Right atrium auricular region (tissue), 2 donors: ENCODE data around the gene PLSCR2. TPM values are rescaled to one million over a fixed set of nuclear protein-coding genes. Genes with fewer than 3 reads are reported as not detected.
"Not testable (repeated sequence)": the region's sequence is repeated elsewhere in the genome, so short reads cannot be mapped to it uniquely, and the experiment has no call there.

ENCODE experiments used
- DNase-seq: peaks from one replicate; pipeline ENCODE4 v3.0.0-alpha.2; 2019; ENCODE audit warnings: low spot score
- H3K27ac ChIP-seq, 2 donors: fragments of 200-600 bp; sonication (generic); 1 replicate in 1 of 2; 2 replicates in 1 of 2; pipeline ENCODE4 v1.5.1; 2016 to 2019
- H3K27me3 ChIP-seq, 2 donors: fragments of 200-600 bp; sonication (generic); one replicate each; pipeline versions ENCODE4 v1.5.1 to v1.6.0; 2017 to 2019
- H3K36me3 ChIP-seq: fragments of 200-600 bp; sonication (generic); one replicate; pipeline ENCODE4 v1.5.1; 2016
- H3K4me1 ChIP-seq, 2 donors: fragments of 200-600 bp; sonication (generic); one replicate each; pipeline versions ENCODE4 v1.5.1 to v1.6.0; 2017 to 2019
- H3K4me3 ChIP-seq, 2 donors: fragments of 200-600 bp; sonication (generic); 1 replicate in 1 of 2; 2 replicates in 1 of 2; pipeline ENCODE4 v1.5.1; 2017 to 2019; ENCODE audit warnings: mild to moderate bottlenecking in 1 of 2, moderate library complexity in 1 of 2
- H3K9me3 ChIP-seq, 2 donors: fragments of 200-600 bp; sonication (generic); one replicate each; pipeline ENCODE4 v1.5.1; 2019
- CTCF ChIP-seq, 2 donors: fragments of 200-600 bp; sonication (generic); IDR thresholded peaks; one replicate each; pipeline ENCODE4 v1.5.1; 2019; ENCODE audit warnings: antibody characterized with exemption in 2 of 2
- total RNA-seq, 2 donors: library from RNA; depleted of rRNA; stranded (reverse); fragments of >200 nt; gene quantifications; one replicate each; pipeline ENCODE4 v1.1.0, GENCODE V29; 2016

Gene PLSCR2
- total RNA-seq, 2 donors from 2014 or later = not detected

GRCh38 chr3:146449613-146450012 lies 19.7 kb downstream of the PLSCR2 start:
- Histone ChIP-seq H3K27me3 (no peaks in the 10 kb centered on the region), H3K36me3 (no peaks in the 10 kb centered on the region), H3K4me1 (no peaks in the 10 kb centered on the region), H3K27ac (no peak overlapping the region), H3K4me3 (no peak overlapping the region), H3K9me3 (peaks cover 0 to 4% of the 10 kb centered on the region in 2 donors)
- no peak for TF ChIP-seq CTCF (IDR thresholded peaks at IDR 0.05)
- DNase-seq = no peak

GRCh38 chr3:146449076-146449475 lies 20.3 kb downstream of the PLSCR2 start:
- Histone ChIP-seq H3K27ac (no peak overlapping the region), H3K36me3 (no peaks in the 10 kb centered on the region)
- TF ChIP-seq CTCF (IDR thresholded peaks at IDR 0.05) = no peak

GRCh38 chr3:146446026-146446425 lies 23.3 kb downstream of the PLSCR2 start:
- H3K27me3 ChIP-seq = no peaks in the 10 kb centered on the region
- no peak overlapping the region for H3K27ac ChIP-seq
- peaks cover 0 to 4% of the 10 kb centered on the region in 2 donors for H3K9me3 ChIP-seq
- no peaks in the 10 kb centered on the region for H3K36me3 ChIP-seq
- no peak for DNase-seq
- TF ChIP-seq CTCF (IDR thresholded peaks at IDR 0.05) = no peak
- no peaks in the 10 kb centered on the region for H3K4me1 ChIP-seq
- no peak overlapping the region for H3K4me3 ChIP-seq

More at GRCh38 chr3:146449076-146449475, 20.3 kb downstream of the PLSCR2 start:
- Histone ChIP-seq H3K9me3 (peaks cover 0 to 4% of the 10 kb centered on the region in 2 donors), H3K27me3 (no peaks in the 10 kb centered on the region), H3K4me3 (no peak overlapping the region), H3K4me1 (no peaks in the 10 kb centered on the region)
- no peak for DNase-seq

- H3K4me1 ChIP-seq, H3K4me3 ChIP-seq, H3K36me3 ChIP-seq, H3K27me3 ChIP-seq, H3K27ac ChIP-seq, H3K9me3 ChIP-seq, DNase-seq: not testable (repeated sequence)
Observed at GRCh38 chr3:146440310-146440709, 29.1 kb downstream of the PLSCR2 start.

GRCh38 chr3:146432066-146432465 lies 37.3 kb downstream of the PLSCR2 start:
- H3K4me3 ChIP-seq = no peak overlapping the region
- H3K4me1 ChIP-seq = no peaks in the 10 kb centered on the region
- H3K27ac ChIP-seq = no peak overlapping the region
- no peaks in the 10 kb centered on the region for H3K36me3 ChIP-seq
- no peaks in the 10 kb centered on the region for H3K27me3 ChIP-seq
- TF ChIP-seq CTCF (IDR thresholded peaks at IDR 0.05) = no peak
- DNase-seq = no peak
- peaks cover 0 to 7% of the 10 kb centered on the region in 2 donors for H3K9me3 ChIP-seq

- peaks cover 0 to 7% of the 10 kb centered on the region in 2 donors for H3K9me3 ChIP-seq
- no peaks in the 10 kb centered on the region for H3K4me1 ChIP-seq
- H3K27me3 ChIP-seq = no peaks in the 10 kb centered on the region
- no peak overlapping the region for H3K27ac ChIP-seq
- no peaks in the 10 kb centered on the region for H3K36me3 ChIP-seq
- no peak for DNase-seq
- H3K4me3 ChIP-seq = no peak overlapping the region
- no peak for TF ChIP-seq CTCF (IDR thresholded peaks at IDR 0.05)
Observed at GRCh38 chr3:146431240-146431639, 38.1 kb downstream of the PLSCR2 start.
